ENCODE measurements around the gene LRIG3.

DNA sequence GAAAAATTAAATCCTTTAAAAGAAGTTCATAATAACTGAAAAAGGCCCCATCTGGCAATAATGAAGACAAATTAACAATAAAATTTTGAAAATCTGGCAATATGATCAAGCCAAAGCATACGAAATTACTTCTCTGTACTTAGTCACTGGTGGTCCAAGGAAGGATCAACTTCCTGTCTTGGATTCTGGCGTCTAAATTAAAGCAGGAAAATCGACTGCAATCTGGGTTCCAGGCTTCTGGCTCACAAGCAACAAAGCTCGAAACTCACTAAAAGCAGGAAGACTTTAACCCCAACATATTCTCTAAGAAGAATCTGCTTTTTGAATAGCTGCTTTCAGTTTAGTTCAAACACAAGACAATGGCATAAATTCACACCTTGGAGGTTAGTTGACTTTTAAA is 49.7 kb downstream of the LRIG3 start:
- TF ChIP-seq EP300 (IDR thresholded peaks at IDR 0.05) (no peak), POLR2A (IDR thresholded peaks at IDR 0.05) (no peak)
- TF ChIP-seq, protein P1, sequence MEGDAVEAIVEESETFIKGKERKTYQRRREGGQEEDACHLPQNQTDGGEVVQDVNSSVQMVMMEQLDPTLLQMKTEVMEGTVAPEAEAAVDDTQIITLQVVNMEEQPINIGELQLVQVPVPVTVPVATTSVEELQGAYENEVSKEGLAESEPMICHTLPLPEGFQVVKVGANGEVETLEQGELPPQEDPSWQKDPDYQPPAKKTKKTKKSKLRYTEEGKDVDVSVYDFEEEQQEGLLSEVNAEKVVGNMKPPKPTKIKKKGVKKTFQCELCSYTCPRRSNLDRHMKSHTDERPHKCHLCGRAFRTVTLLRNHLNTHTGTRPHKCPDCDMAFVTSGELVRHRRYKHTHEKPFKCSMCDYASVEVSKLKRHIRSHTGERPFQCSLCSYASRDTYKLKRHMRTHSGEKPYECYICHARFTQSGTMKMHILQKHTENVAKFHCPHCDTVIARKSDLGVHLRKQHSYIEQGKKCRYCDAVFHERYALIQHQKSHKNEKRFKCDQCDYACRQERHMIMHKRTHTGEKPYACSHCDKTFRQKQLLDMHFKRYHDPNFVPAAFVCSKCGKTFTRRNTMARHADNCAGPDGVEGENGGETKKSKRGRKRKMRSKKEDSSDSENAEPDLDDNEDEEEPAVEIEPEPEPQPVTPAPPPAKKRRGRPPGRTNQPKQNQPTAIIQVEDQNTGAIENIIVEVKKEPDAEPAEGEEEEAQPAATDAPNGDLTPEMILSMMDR (IDR thresholded peaks at IDR 0.05) = no peak
